GM12864 (cell line): ENCODE data around the gene GPR4.
A peak's percentile ranks its signal among the peaks of the same experiment; 100 is the strongest.

ENCODE experiments used
- DNase-seq: peaks from one replicate; pipeline ENCODE4 v3.0.0-alpha.2; 2011; ENCODE audit warnings: low read depth
- H3K4me3 ChIP-seq: 2 replicates; pipeline ENCODE4 v1.5.1; 2011; ENCODE audit warnings: mild to moderate bottlenecking, low read depth, low read length, control low read depth
- TF ChIP-seq, protein P1 (sequence below): IDR thresholded peaks from 2 replicates; pipeline ENCODE4 v1.5.1; 2011; ENCODE audit warnings: low read depth, mild to moderate bottlenecking, moderate library complexity, low read length, control low read depth, inconsistent platforms; ENCODE audit errors: missing control alignments

Gene GPR4

DNA sequence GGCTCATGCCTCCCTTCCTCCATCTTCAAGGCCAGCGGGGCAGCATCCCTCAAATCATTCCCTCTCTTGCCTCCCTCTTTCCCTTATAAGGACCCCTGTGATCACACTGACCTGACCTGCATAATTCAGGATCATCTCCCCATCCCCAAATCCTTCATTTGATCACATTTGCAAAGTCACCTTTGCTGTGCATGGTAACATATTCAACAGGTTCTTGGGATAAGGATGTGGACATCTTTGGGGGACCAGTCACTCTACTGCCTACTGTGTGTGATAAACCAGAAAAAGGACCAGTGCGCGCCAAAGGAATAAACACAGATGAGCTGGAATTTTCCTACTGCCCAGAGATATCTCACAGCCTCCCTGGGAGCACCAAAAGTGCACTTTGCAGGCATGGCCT is 25.3 kb downstream of the GPR4 start:
- no peak overlapping the region for H3K4me3 ChIP-seq
- TF ChIP-seq, protein P1, sequence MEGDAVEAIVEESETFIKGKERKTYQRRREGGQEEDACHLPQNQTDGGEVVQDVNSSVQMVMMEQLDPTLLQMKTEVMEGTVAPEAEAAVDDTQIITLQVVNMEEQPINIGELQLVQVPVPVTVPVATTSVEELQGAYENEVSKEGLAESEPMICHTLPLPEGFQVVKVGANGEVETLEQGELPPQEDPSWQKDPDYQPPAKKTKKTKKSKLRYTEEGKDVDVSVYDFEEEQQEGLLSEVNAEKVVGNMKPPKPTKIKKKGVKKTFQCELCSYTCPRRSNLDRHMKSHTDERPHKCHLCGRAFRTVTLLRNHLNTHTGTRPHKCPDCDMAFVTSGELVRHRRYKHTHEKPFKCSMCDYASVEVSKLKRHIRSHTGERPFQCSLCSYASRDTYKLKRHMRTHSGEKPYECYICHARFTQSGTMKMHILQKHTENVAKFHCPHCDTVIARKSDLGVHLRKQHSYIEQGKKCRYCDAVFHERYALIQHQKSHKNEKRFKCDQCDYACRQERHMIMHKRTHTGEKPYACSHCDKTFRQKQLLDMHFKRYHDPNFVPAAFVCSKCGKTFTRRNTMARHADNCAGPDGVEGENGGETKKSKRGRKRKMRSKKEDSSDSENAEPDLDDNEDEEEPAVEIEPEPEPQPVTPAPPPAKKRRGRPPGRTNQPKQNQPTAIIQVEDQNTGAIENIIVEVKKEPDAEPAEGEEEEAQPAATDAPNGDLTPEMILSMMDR, result no peak
- DNase-seq, result no peak

DNA sequence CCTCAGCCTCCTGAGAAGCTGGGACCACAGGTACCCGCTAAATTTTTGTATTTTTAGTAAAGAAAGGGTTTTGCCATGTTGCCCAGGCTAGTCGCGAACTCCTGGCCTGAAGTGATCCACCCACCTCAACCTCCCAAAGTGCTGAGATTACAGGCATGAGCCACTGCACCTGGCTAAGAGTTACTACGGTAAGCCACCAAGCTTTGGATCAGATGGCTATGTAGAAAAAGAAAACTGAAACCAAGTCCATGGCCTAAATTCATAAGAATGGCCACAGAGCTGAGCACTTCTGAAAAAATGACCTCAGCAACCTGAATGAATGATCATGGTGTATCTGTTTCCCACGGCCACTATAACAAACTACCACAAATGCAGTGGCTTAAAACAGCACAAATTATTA is 26.8 kb downstream of the GPR4 start:
- TF ChIP-seq, protein P1, result no peak
- DNase-seq, result no peak
- no peak overlapping the region for H3K4me3 ChIP-seq

DNA sequence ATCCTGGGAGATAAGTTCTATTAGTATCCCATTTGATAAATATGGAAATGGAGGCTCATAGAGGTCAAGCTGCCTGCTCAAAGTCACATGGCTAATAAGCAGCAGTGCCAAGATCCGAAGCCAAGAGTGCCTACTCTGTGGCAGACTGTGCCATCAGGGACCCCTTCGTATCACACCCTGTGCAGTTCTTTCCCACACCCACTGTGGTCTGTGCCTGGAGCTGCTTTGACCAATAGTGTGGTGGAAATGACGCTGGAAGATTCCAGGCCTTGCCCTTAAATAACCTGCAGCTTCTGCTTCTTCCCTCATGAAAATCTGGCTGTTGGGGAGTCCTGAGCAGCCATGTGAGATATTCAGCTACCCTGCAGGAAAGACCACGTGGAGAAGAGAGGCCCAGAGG is 27.5 kb downstream of the GPR4 start:
- no peak for DNase-seq
- TF ChIP-seq, protein P1, result no peak
- no peak overlapping the region for H3K4me3 ChIP-seq

DNA sequence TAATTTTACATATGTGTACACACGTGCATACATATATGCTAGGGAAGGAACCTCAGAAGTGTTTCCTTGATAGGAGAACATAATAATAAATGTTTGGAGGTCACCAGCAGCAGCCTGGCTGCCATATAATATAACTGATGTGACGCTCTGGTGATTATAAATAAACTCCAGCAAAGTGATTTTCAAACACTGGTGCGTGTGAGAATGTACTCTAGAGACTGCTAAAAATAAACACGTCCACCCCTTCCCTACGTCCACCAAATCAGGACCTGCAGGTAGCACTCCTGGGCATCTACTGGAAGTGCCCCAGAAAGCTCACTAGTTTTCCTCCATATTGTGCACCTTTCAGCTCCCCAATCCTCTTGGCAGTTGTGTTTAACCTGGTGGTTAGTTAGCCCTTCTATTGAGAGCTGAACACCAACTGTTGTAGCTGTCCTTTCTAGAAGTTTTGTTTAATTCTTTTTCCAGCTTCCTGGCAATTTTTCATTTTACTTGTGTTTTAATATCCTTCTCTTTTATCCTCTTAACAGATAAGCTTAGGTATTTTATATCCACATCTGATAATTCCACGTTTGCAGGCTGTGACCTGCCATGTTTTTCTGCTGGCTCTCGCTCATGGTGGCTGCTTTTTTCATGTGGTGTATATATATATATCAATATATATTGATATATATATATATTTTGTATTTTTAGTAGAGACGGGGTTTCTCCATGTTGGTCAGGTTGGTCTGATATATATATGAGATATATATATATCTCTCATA is 30.4 kb downstream of the GPR4 start:
- no peak overlapping the region for H3K4me3 ChIP-seq
- TF ChIP-seq, protein P1, result no peak
- no peak for DNase-seq

DNA sequence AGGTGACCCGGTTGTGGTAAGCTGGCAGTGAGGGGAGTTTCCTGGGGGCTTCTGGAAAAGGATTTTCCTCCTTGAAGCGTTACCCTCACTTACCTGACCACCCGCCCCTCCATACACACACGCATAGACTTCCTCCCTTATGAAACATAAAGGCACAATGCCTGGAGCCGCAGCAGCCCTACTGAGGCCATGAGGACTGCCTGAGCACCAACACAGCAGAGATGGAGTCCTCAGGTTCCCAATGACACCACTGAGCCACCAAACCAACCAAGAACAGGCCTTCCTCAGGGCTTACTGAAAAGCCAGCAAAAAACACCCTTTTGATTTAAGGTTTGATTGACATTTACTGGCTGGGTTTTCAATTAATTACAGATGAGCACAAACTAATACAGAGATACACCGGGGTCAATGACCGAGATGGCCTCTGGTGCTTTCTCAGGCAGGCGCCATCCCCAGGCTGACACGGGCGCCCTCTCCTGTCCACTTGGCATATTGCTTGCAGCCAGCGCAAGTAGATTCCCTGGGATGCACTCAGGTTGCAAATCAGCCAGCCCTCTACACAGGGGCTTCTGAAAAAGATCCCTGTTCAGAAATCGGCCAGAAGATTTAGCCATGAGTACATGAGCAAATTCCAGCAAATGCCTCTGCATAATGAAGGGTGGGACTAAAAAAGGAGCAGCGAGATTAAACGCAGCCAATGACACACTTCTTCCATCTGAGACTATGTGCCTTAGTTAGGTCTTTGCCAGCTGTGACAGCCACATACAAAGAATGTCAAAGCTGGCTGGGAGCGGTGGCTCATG is 32.2 kb downstream of the GPR4 start:
- DNase-seq, result no peak
- H3K4me3 ChIP-seq, result no peak overlapping the region
- TF ChIP-seq, protein P1, result peak; percentile 91

DNA sequence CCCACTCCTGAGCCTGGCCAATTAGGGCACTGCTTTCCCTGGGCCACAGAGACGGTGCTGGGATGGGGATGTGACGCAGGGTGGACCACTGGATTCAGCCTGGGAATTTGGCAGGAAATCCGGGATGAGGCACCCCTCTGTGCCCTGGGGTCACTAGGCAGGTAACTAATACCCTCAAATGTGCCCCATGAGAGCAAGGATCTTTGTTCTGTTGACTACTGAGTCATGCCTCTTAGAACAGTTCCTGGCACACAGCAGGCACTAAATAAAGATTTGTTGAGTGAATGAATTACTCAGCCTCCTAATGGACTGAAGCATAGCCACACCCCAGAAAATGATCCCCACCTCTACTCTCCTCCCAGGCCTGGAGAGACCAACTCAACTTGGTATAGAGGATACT is 33.3 kb downstream of the GPR4 start:
- no peak overlapping the region for H3K4me3 ChIP-seq
- TF ChIP-seq, protein P1, result no peak
- no peak for DNase-seq
